HEK293T (cell line): Measurements from ENCODE around the gene LUZP2.

Experiments
- CTCF ChIA-PET: fragments of 350-600 bp; formaldehyde crosslinking; extraction: SDS; loops from one replicate; lab custom pipeline; 2021; ENCODE audit warnings: antibody characterized with exemption, inconsistent platforms; lab: Yijun Ruan, JAX
- POLR2A ChIA-PET: fragments of 350-600 bp; formaldehyde crosslinking; extraction: SDS; loops from one replicate; lab custom pipeline; 2020; ENCODE audit warnings: antibody characterized with exemption, inconsistent platforms; lab: Yijun Ruan, JAX
- DNase-seq: peaks from one replicate; pipeline ENCODE4 v3.0.0; 2012; ENCODE audit warnings: mixed read lengths; ENCODE audit errors: extremely low spot score
- ARNT ChIP-seq: fragments of 450-650 bp; IDR thresholded peaks from 2 replicates; pipeline ENCODE4 v1.6.1; 2017; ENCODE audit warnings: mild to moderate bottlenecking
- BHLHE40 ChIP-seq: fragments of 450-650 bp; IDR thresholded peaks from 2 replicates; pipeline ENCODE4 v1.6.1; 2016; ENCODE audit warnings: mild to moderate bottlenecking, moderate library complexity, borderline replicate concordance
- CTBP1 ChIP-seq: fragments of 450-650 bp; IDR thresholded peaks from 2 replicates; pipeline ENCODE4 v1.6.1; 2016; ENCODE audit warnings: borderline replicate concordance
- ELF4 ChIP-seq: fragments of 450-650 bp; IDR thresholded peaks from 2 replicates; pipeline ENCODE4 v1.6.1; 2017; ENCODE audit warnings: antibody characterized with exemption
- FOXA1 ChIP-seq: fragments of 450-650 bp; IDR thresholded peaks from 2 replicates; pipeline ENCODE4 v1.6.1; 2016; ENCODE audit warnings: mild to moderate bottlenecking
- FOXK2 ChIP-seq: fragments of 450-650 bp; IDR thresholded peaks from 2 replicates; pipeline ENCODE4 v1.6.1; 2016; ENCODE audit warnings: mild to moderate bottlenecking
- FOXM1 ChIP-seq: fragments of 450-650 bp; IDR thresholded peaks from 2 replicates; pipeline ENCODE4 v1.6.1; 2017; ENCODE audit warnings: mild to moderate bottlenecking, borderline replicate concordance
- HDGF ChIP-seq: fragments of 450-650 bp; IDR thresholded peaks from 2 replicates; pipeline ENCODE4 v1.6.1; 2017; ENCODE audit warnings: antibody characterized with exemption, borderline replicate concordance
- L3MBTL2 ChIP-seq: fragments of 450-650 bp; conservative IDR thresholded peaks from 2 replicates; pipeline ENCODE4 v1.6.1; 2016; ENCODE audit warnings: mild to moderate bottlenecking
- LEF1 ChIP-seq: fragments of 450-650 bp; IDR thresholded peaks from 2 replicates; pipeline ENCODE4 v1.6.1; 2017; ENCODE audit warnings: mild to moderate bottlenecking, borderline replicate concordance
- NFRKB ChIP-seq: fragments of 450-650 bp; IDR thresholded peaks from 2 replicates; pipeline ENCODE4 v1.6.1; 2016; ENCODE audit warnings: mild to moderate bottlenecking, moderate library complexity
- SP1 ChIP-seq: fragments of 450-650 bp; IDR thresholded peaks from 2 replicates; pipeline ENCODE4 v1.6.1; 2017
- SUZ12 ChIP-seq: fragments of 450-650 bp; IDR thresholded peaks from 2 replicates; pipeline ENCODE4 v1.6.1; 2016; ENCODE audit warnings: mild to moderate bottlenecking
- TARDBP ChIP-seq: fragments of 450-650 bp; IDR thresholded peaks from 2 replicates; pipeline ENCODE4 v1.6.1; 2016
- ZNF384 ChIP-seq: fragments of 450-650 bp; IDR thresholded peaks from 2 replicates; pipeline ENCODE4 v1.6.1; 2016
- TF ChIP-seq, protein P1 (sequence below): fragments of 450-650 bp; IDR thresholded peaks from 2 replicates; pipeline ENCODE4 v1.6.1; 2016

Gene LUZP2

GRCh38 chr11:24773322-24773721, 276.5 kb downstream of the LUZP2 start:
- POLR2A ChIA-PET = no interaction called here
- no peak for DNase-seq
- CTCF ChIA-PET = no interaction called here
- TF ChIP-seq SP1 (no peak), FOXK2 (no peak), TARDBP (no peak), ZNF384 (no peak), LEF1 (no peak), NFRKB (no peak), SUZ12 (no peak), L3MBTL2 (no peak), ELF4 (no peak), FOXA1 (no peak), FOXM1 (no peak), CTBP1 (no peak), ARNT (no peak), HDGF (no peak)
- TF ChIP-seq, protein P1, sequence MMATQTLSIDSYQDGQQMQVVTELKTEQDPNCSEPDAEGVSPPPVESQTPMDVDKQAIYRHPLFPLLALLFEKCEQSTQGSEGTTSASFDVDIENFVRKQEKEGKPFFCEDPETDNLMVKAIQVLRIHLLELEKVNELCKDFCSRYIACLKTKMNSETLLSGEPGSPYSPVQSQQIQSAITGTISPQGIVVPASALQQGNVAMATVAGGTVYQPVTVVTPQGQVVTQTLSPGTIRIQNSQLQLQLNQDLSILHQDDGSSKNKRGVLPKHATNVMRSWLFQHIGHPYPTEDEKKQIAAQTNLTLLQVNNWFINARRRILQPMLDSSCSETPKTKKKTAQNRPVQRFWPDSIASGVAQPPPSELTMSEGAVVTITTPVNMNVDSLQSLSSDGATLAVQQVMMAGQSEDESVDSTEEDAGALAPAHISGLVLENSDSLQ = no peak

DNA sequence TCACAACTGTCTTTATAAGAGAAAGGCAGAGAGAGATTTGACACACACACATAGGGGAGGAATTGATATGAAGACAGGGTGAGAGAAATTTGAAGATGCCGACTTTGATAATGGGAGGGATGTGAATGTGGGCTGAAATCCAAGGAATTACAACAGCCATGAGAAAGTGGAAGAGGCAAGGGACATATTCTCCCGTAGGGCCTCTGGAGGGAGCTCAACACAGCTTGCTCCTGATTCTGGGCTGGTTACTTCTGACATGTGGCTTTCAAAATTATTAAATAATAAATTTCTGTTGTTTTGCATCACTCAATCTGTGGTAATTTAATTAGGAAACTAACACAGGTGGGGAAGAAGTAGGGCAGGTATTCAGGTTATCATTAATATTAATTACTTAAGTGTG, 282.9 kb downstream of the LUZP2 start:
- POLR2A ChIA-PET = no interaction called here
- CTCF ChIA-PET = interaction anchor here (0.6 kb wide), 1 partner anchor 263 kb away, joined by 3 read pairs; no protein-coding TSS in a partner anchor
- no peak for TF ChIP-seq FOXM1
- no peak for TF ChIP-seq CTBP1
- DNase-seq = no peak

DNA sequence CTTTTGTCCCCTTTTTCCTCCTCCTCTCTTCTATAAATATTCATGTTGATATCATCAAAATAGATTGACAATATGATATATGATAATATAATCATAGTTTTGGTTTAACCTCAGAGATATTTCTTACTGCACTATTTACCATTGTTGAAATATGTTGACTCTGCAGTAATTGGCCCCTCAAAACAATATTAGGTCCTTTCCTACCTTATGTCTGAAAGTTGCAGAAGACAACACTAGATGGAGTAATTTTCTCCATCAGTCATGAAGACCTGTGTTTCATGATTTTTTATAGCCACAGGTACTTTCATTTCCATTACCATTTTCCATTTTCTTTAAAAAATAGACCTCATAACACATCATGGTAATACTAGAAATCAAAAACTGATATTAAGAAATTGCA, 284.4 kb downstream of the LUZP2 start:
- ChIA-PET CTCF (no interaction called here), POLR2A (no interaction called here)
- no peak for TF ChIP-seq NFRKB
- TF ChIP-seq L3MBTL2 = no peak
- TF ChIP-seq TARDBP = no peak
- DNase-seq = no peak

DNA sequence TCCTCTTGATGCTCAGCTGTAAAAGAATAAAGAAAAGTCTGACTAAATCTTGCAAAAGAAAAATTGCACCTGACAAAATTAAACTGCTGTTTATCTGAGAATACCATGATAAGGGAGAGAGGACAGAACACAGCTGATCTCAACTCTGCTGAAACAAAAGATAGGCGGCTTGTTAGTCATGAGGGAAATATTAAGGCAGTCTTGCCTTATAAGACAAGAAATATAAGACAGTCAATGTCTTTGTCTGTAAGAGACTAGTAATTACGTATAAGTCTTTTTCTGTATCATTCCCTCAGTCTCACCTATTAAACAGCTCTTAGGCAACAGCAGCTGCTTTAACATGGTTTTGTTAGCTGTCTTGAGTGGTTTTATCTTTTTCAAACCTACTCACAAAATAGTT, 296.6 kb downstream of the LUZP2 start:
- ChIA-PET POLR2A (no interaction called here), CTCF (no interaction called here)
- TF ChIP-seq, protein P1 = no peak
- no peak for DNase-seq

- POLR2A ChIA-PET = no interaction called here
- CTCF ChIA-PET = no interaction called here
- TF ChIP-seq TARDBP (no peak), SUZ12 (no peak), HDGF (no peak), SP1 (no peak), ARNT (no peak), FOXM1 (no peak), BHLHE40 (no peak), ELF4 (no peak), ZNF384 (no peak), CTBP1 (no peak), FOXA1 (no peak), FOXK2 (no peak), NFRKB (no peak), LEF1 (no peak), L3MBTL2 (no peak)
- TF ChIP-seq, protein P1 = no peak
- no peak for DNase-seq
Measured at GRCh38 chr11:24794064-24794463, 297.2 kb downstream of the LUZP2 start.

- no peak for DNase-seq
- ChIA-PET POLR2A (no interaction called here), CTCF (no interaction called here)
- TF ChIP-seq ZNF384 (no peak), NFRKB (no peak), ARNT (no peak), HDGF (no peak), CTBP1 (no peak), SP1 (no peak), L3MBTL2 (no peak), FOXM1 (no peak), TARDBP (no peak), FOXK2 (no peak)
- TF ChIP-seq, protein P1 = no peak
Measured at GRCh38 chr11:24805671-24806070, 308.8 kb downstream of the LUZP2 start.

- no peak for DNase-seq
- ChIA-PET POLR2A (no interaction called here), CTCF (no interaction called here)
- TF ChIP-seq FOXK2 (no peak), BHLHE40 (no peak), ELF4 (no peak), SUZ12 (no peak), FOXA1 (no peak), CTBP1 (no peak), HDGF (no peak)
Measured at GRCh38 chr11:24808173-24808572, 311.3 kb downstream of the LUZP2 start.
